ENCODE results near the gene RSRP1.
"Not testable (repeated sequence)": the region's sequence is repeated elsewhere in the genome, so short reads cannot be mapped to it uniquely, and the experiment has no call there.

Gene RSRP1, protein sequence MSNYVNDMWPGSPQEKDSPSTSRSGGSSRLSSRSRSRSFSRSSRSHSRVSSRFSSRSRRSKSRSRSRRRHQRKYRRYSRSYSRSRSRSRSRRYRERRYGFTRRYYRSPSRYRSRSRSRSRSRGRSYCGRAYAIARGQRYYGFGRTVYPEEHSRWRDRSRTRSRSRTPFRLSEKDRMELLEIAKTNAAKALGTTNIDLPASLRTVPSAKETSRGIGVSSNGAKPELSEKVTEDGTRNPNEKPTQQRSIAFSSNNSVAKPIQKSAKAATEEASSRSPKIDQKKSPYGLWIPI
- total RNA-seq = 361 to 366 reads per million in 2 donors

DNA sequence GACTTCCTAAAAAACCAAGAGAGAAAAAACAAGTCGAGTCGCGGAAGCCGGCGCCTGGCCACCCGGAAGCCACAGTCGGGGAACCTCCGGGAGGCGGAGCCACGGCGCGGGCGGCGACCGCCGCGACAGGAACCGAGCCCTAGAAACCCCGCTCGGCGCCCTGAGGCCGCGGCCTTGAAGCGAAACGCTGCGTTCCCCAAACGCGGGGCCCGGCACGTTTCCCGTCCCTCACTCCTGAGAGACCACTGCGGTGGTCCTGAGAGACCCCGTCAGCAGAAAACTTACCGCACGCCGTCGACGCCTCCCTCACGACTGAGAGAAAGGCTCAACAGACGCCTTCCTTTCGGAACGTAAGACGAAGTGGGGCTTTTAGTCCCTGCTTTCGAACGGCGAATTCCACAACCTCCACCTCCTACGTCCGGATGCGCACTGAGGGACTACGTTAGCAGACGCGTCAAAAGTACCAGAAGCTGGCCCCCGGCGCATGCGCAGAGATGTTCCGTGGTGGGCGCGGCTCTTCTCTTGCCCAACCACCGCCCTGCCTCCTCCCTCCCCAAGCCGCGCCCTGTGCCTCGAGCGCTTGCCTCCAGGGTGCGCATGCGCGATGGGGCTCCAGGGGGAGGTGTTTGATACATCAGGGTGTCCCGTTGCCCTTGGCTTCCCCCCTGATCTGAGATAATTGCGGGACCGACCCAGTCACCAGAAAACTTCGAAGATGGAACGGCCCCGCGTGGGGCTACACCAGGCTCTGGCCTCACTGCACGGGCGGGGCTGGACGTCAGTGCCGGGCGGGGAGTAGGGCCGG is at the start of gene RSRP1:
RSRP1 (minus strand) TSS at position 431 of the 805 bp plus-strand sequence. CDS start 491 bp downstream, outside the sequence.
- DNase-seq = peak; percentile 99

DNA sequence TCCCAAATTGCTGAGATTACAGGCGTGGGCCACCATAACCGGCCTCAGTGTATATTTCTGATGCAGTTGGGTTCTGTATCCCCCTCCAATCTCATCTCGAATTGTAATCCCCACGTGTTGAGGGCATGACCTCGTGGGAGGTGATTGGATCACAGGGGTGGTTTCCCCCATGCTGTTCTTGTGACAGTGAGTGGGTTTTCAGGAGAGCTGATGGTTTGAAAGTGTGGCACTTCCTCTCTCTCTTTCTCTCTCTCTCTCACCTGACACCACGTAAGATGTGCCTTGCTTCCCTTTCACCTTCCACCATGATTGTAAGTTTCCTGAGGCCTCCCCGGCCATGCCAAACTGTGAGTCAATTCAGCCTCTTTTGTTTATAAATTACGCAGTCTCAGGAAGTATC is 49.2 kb upstream of the RSRP1 start:
- DNase-seq = not testable (repeated sequence)

DNA sequence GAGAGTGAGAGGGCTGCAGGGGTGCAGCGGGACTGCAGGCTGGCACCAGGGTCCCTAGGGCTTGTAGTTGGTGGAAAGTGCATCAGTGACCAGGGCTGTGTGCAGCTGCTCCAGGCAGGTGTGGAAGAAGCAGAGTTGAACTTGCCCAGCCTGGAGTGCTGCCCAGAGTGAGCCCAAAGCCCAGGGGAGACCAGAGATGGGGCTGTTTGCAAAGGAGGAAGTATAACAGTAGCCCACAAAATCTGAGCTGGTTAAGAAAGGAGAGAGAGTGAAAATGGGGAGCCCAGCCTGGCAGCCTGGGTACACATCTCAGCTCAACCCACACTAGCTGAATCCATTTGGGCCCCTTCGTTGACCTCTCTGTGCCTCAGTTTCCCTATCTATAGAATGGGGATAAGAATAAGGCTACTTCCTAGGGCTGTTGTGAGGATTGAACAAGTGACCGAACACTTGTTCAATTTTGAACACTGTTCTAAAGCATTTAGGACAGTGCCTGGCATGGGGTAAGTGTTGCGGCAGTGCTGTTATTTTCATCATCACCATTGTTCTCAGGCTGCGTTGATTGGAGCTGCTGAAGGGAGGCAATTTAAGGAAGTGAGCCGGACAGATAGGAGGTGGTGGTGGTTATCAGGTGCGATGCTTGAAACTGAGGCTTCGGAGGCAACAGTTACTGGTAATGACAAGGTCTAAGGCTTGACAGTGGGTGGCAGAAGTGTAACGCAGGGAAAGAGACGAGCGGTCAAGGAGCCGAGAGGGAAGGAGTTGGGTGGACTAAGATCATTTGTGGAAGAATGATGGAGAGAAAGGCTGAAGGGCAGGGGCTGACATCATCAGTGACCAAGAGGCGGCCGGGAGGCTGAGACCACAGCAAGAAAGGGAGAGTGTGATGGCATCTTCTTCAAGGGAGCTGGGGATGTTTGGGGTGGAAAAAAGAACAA is 47.9 kb upstream of the RSRP1 start:
- DNase-seq = not testable (repeated sequence)

DNA sequence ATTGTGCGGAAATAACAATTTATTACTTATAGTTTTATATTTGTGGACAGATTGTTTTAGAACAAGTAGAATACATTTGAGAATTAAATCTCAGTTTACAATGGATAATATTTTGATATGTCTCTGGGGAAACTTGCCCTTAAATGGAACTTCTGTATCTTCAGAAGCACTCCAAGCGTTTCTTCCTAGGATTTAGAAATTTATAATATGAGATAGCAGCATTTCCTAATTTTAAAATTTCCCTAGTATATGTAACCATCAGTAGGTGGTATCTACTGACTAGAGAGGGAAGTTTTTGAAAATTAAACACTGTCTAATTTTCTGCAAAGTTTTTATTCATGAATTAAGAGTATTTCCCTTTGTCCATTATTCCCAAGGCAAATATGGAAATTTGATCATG is 46.2 kb upstream of the RSRP1 start:
- not testable (repeated sequence) for DNase-seq

DNA sequence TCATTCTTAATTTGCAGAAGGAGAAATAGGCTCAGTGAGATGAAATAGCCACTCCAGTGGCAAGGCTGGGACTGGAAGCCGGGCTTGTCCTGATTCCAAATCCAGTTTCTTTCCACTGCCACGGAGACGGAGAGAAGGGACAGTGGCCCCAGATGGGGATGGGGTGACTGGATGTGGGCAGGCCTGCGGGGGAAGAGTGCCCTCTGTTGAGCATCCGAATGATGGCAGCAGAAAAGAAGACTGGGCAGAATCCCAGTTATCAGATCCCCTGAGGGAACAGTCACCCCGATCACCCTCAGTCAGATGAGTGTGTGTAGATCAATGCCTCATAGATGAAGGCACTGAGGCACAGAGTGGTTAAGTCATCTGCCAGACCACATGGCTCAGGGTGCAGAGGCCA is 42.8 kb upstream of the RSRP1 start:
- not testable (repeated sequence) for DNase-seq

DNA sequence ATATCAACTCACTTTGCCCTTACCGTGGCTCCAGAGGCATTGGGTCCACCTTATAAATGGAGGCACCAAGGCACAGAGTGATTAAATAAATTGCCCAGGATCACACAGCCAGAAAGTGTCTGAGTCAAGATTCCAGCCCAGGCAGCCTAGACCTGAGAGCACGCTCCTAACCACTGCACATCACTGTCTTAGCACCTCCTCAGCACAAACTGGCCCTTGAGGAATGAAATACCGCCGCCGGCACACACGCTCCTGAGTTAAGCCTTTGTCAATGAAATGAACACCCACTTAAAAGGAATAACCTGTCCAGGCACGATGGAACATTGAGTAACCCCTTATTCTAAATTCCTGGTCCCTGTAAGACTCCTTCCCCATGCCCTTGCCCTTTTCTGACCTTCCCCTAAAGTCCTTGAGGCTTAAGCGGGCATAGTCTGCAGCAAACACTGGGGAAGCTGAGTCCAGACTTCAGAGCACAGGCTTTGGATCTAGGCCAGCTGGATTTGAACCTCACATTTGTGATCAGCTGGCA is 41.4 kb upstream of the RSRP1 start:
- not testable (repeated sequence) for DNase-seq

DNA sequence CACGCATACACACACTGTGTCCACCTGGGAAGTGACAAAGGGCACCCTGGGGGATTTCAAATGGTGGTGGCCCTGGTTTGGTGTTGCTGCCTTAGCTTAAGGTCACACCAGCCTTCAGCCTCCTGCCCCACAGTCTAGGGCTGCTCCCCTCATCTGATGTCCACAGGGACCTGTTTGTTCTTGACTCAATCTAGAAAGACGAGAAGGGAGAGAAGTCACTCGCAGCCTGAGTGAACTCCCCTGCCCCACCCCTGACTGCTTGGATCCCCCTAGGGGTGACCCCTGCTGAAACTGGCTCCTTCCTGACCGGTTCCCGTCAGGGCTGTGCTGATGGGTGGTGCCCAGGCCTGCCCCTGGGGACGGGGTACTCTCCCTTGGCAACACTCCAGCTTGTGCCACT is 39.9 kb upstream of the RSRP1 start:
- not testable (repeated sequence) for DNase-seq

DNA sequence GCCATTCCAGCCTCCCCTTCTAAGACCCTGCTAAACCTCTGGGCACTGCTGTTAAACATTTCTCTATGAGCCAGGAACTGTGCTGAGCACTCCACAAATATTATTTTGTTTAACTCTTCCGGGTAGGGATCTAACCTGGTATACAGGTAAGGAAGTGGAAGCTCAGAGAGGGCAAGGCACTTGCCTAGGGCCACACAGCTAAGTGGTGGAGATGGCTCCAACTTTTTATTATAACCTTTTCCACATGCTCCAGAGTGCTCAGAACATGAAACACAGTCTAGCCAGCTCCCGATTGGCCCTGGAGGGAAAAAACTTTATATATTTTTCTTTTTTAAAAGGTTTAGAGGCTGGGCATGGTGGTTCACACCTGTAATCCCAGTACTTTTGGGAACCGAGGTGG is 38.6 kb upstream of the RSRP1 start:
- not testable (repeated sequence) for DNase-seq

DNA sequence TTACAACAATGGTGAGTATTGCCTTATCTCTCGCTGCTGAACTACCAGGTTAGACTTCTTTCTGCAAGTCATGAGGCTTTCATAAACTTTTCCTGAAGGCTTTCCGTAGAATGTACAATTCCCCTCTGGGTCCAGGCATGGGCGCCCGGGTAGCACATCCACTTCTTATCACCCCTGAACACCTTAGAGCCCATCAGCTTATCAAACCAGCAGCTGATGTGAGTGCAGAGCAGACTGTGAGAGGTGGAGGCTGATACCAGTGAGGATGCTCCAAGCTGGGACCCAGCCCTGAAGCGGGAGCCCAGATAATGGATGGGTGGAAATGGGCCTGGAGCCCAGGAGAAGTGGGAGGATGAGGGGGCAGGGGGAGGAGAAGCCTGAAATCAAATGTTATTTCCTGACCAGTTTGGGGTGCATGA is 32.4 kb upstream of the RSRP1 start:
- not testable (repeated sequence) for DNase-seq

DNA sequence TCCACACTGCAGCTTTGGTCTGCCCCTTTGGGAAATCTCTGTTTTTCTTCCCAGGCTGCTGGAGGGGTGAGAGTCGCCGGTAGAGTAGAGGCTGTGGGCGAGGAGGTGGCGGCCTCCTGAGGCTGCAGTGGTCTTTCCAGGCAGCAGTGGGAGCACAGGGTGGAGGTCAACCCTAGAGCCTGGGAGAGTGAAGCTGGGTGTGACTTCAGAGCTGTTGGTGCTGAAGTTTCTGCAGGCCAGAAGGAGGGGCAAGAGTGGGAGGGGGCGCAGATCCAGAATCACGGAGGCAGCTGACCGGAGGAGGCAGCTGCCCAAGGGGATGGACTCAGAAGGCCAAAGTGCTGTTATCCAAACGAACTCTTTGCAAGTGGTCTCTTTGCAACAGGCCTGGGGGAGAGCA is 31.5 kb upstream of the RSRP1 start:
- DNase-seq = not testable (repeated sequence)

DNA sequence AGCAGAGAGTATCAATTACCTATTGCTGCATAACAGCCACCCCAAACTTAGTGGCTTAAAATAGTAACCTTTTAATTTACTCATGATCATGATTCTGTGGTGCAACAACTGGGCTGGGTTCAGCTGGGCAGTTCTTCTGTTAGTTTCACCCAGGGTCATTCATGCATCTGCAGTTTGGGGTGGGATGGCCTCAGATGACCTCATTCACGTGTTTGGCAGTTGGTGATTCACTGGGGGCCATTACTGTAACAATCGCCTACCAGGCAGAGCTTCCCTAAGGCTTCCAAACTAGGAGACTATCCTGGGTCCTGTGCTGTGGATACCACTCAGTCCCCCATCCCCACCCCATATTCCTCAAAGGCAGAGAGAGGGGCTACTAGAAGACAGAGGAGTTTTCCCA is 31.1 kb upstream of the RSRP1 start:
- DNase-seq = not testable (repeated sequence)

DNA sequence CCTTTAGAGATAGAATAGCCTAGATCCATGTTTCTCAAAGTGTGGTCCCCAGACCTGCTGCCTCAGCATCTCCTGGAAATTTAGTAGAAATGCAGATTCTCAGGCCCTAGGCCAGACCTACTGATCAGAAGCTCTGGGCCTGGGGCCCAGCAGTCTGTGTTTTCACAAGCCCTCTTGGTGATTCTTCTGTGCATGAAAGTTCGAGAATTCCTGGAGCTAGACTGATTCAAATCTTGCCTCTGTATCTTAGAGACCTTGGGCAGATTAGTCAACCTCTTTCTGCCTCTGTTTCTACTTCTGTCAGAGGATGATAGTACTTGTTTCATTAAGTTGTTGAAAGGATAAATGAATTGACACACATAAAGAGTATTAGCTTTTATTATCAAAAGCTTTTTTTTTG is 30.0 kb upstream of the RSRP1 start:
- DNase-seq = not testable (repeated sequence)

DNA sequence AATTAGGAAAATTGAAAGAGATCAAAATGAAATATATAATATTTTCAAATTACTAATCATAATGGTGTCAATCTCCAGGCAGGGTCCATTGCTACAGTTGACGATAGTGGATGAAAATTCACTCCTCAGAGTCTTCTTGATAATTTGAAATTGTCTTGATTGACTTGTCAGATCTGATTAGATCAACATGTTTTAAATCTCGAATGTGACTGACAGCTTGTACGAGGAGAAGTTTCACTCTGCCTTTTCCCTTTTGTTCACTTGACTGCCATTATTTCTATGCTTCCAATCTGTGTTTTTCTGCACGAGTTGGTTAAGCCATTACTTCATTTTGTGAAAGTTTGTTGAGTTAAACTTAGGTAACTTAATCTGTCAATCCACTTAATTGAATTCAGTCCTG is 28.4 kb upstream of the RSRP1 start:
- not testable (repeated sequence) for DNase-seq

DNA sequence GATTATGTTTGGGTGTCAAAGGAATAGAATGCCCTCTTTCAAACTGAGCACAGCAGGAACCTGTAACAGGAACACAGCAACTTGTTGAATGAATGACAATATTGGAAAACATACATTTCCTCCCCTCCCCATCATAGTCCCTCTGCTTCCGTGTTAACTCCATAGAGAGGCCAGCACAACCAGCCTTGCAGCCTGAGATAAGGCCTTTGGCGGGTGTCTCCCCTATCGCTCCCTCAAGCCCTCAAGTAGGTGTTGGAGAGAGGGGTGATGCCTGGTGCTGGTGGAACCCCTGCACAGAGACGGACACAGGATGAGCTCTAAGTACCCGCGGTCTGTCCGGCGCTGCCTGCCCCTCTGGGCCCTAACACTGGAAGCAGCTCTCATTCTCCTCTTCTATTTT is 25.0 kb upstream of the RSRP1 start, which contains the start of gene RHD:
RHD (plus strand) TSS at position 272 of the 400 bp plus-strand sequence; CDS start at position 311, 39 bp downstream.
- not testable (repeated sequence) for DNase-seq

DNA sequence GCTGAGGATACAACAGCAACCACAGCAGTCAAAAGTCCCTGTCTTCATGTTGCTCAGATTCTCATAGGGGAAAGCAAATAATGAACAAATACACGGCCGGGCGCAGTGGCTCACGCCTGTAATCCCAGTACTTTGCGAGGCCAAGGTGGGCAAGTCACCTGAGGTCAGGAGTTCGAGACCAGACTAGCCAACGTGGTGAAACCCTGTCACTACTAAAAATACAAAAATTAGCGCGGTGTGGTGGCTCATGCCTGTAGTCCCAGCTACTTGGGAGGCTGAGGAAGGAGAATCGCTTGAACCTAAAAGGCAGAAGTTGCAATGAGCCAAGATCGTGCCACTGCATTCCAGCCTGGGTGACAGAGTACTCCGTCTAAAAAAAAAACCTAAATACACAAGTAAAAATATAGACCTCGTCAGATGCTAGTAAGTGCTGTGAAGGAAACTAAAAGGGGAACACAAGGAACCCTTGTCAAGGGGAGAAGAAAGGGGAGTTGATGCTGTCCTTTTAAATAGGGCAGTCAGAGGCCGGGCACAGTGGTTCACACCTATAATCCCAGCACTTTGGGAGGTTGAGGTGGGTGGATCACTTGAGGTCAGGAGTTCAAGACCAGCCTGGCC is 21.0 kb upstream of the RSRP1 start:
- DNase-seq = not testable (repeated sequence)

DNA sequence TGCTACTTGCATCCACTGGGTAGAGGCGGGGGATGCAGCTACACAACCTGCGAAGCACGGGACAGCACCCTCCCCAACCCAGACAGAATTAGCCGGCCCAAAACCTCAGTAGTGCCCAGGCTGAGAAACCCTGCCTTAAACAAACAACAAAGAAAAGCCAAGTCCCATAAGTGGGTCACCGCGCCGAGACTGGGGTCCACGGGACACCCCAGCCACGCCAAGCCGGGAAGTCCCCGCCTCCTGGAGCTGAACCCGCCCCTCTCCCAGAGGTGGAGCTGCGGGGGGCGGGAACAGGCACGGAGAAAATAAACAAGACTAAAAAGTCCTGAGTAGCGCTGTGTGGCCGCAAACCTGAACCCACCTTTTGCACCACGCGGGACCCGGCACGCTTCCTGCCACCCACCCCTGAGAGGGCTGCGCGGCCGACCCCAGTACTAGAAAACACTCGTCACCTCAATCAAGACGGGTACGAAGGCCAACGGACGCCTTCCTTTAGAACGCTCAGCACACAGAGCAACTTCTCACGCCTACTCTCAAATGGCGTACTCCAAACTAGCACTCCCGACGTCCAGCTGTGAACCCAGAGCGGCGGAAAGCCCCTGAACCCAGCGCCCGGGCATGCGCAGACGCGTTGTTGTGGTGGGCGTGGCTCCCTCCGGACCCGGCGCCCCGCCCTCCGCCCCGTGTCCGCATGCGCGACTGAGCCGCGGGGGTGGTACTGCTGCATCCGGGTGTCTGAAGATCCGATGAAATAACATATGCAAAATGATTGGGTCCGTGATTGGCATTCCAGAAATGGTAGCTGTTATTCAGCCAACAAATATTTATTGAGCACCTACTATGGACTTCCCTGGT is 20.3 kb upstream of the RSRP1 start:
- peak; percentile 92 for DNase-seq

DNA sequence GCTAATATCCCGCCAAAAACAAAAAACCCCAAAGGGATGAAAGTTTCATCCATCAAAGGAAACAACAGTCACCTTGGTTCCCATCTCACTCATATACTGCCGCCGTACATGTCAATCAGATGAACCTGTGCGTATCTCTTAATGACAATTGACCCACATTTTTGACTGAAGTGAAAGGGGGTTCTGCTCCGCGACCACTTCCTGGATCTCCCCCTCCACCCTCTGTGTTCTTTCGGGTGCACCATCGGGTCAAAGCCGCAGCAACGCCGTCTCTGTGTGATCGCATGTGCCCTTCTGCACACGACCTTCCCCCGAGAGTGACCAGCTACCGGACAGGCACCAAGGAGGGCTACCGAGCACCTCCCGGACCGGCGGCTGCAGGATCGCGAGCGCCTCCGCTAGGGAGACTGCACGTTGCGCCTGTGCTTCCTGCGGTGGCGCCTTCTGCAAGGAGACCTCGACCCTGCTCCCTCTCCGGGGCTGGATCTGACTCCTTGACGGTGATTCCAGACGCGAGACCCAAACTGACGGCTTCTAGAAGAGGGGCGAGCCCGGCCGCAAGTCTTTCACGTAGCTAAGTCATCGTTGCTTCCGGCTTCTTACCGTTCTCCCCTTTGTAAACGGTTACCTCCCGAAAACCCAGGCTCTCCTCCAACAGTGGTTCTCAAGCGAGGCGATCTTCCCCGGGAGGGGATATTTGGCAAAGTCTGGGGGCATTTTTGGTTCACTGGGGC is 19.5 kb upstream of the RSRP1 start:
- DNase-seq = not testable (repeated sequence)

DNA sequence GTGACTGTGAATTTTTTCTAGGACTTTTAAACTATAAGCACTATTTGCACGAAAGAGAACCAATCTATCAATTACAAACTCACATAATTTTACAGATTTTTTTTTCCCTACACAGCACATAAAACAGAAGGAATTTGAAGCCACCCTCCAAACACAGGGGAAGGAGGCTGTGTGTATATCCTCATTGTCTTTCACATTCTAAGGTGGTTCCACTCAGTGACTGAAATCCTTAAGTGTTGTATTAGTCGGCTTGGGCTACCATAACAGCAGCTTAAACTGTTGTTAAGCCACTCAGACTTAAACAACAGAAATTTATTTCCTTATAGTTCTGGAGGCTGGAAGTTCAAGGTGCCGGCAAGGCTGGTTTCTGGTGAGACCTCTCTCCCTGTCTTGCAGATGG is 13.1 kb upstream of the RSRP1 start:
- not testable (repeated sequence) for DNase-seq

DNA sequence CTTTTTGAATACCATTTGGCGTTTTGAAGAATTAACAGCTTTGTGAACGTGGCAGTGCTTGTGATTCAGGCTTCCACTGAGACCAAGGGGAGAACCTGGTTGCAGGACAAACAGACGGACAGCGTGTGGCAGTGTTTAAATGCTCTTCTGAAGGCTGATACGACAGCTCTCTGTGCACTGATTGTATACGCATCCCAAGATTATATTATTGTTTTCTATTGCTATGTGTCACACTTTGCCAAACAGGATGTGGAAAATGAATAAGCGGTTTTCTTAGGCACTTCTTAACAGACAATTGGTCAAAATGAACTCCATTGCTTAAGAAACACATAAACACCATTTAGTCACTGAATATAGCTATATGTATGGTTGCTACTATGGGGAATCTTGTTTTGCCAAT is 12.6 kb upstream of the RSRP1 start:
- DNase-seq = not testable (repeated sequence)

DNA sequence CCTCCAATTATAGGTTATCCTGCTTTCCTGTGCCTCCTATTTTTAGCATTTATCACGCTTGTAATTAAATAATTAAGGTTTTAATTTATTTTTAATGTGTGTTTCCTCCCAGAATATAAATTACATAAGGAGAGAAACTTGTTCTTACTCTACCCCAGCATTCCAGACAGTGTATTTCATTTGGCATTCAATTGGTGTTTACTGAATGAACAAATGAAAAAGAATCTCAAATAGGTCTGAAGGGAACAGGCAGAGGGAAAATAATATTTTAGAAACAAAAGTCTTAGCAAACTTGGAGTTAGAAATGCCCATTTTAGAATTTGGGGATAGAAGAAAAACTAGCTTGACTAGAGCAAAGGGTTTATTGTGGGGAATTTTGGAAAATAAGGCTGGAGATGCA is 9.9 kb upstream of the RSRP1 start:
- DNase-seq = no peak

Measured in activated gamma-delta T cell (primary cell).